K562 (cell line): ENCODE data around the gene TUBA1A. TPM values are rescaled to one million over a fixed set of nuclear protein-coding genes. Genes with fewer than 3 reads are reported as not detected.

Experiments used
- CHAMP1 ChIP-seq: fragments of 450-650 bp; IDR thresholded peaks from 2 replicates; pipeline ENCODE4 v1.6.1; 2016; ENCODE audit warnings: mild to moderate bottlenecking
- ETS2 ChIP-seq: IDR thresholded peaks from 2 replicates; pipeline ENCODE4 v1.6.1; 2016; ENCODE audit warnings: borderline replicate concordance, missing genetic modification characterization, mild to moderate bottlenecking, moderate library complexity, missing compliant biosample characterization; ENCODE audit not compliant: poor library complexity, severe bottlenecking
- FOXK2 ChIP-seq, 2 experiments: fragments of 450-650 bp; IDR thresholded peaks in 1 of 2; conservative IDR thresholded peaks in 1 of 2; 2 replicates each; pipeline ENCODE4 v1.6.1; 2016; ENCODE audit warnings: low read depth in 2 of 2, mild to moderate bottlenecking in 1 of 2
- MCM5 ChIP-seq: fragments of 450-650 bp; IDR thresholded peaks from 2 replicates; pipeline ENCODE4 v1.6.1; 2016; ENCODE audit warnings: low read depth
- TSHZ1 ChIP-seq: fragments of 250-450 bp; sonication (Bioruptor Pico); IDR thresholded peaks from 2 replicates; pipeline ENCODE4 v1.4.0; 2020; ENCODE audit warnings: mild to moderate bottlenecking, moderate library complexity
- ZNF184 ChIP-seq: sonication (generic); formaldehyde crosslinking; IDR thresholded peaks from 2 replicates; pipeline ENCODE4 v1.5.0; 2020; ENCODE audit warnings: missing genetic modification reagents
- ZNF384 ChIP-seq: IDR thresholded peaks from 2 replicates; pipeline ENCODE4 v1.6.1; 2012; ENCODE audit warnings: low read depth, low read length, improper control_type of control experiment
- ZNF717 ChIP-seq: fragments of 250-450 bp; sonication (Bioruptor Pico); IDR thresholded peaks from 2 replicates; pipeline ENCODE4 v1.5.0; 2021
- ZNF780A ChIP-seq: fragments of 250-450 bp; sonication (Bioruptor Pico); IDR thresholded peaks from 2 replicates; pipeline ENCODE4 v1.5.0; 2021; ENCODE audit warnings: mild to moderate bottlenecking
- ZNF79 ChIP-seq: fragments of 250-450 bp; sonication (Bioruptor Pico); IDR thresholded peaks from 2 replicates; pipeline ENCODE4 v1.4.0; 2020; ENCODE audit warnings: low read depth, mild to moderate bottlenecking, moderate library complexity
- polyA plus RNA-seq, 8 experiments: library from polyadenylated mRNA; depleted of rRNA in 4 of 8; stranded (reverse) in 5 of 8; unstranded in 3 of 8; fragments of >200 nt; fragmentation: Nextera tagmentation in 2 of 8; fragmentation: Illumina TruSeq in 1 of 8; extraction: Ambion mirVana in 2 of 8; extraction: Trizol in 1 of 8; gene quantifications; 2 replicates each; pipeline versions ENCODE4 v1.2.1 to v1.2.3, GENCODE V29; 2011 to 2014; ENCODE audit warnings: inconsistent platforms in 1 of 8, missing spikeins in 1 of 8
- total RNA-seq, 7 experiments: library from RNA; depleted of rRNA in 6 of 7; stranded (reverse); fragments of >200 nt in 6 of 7; fragmentation: Illumina TruSeq in 2 of 7; extraction: Trizol in 2 of 7; gene quantifications; 2 replicates each; pipeline versions ENCODE4 v1.2.1 to v1.2.3, GENCODE V29; 2011 to 2021; ENCODE audit warnings: low replicate concordance in 1 of 7
- TF ChIP-seq, protein P1 (sequence below), 2 experiments: fragments of 150-350 bp in 1 of 2; IDR thresholded peaks; 2 replicates each; pipeline ENCODE4 v1.6.1; 2012 to 2016; ENCODE audit warnings: low read depth in 2 of 2, low read length in 2 of 2, mild to moderate bottlenecking in 1 of 2, moderate library complexity in 1 of 2
- TF ChIP-seq, protein P2 (sequence below): fragments of 450-650 bp; formaldehyde crosslinking; IDR thresholded peaks from 2 replicates; pipeline ENCODE4 v1.4.0; 2020; ENCODE audit warnings: mild to moderate bottlenecking, moderate library complexity

Gene TUBA1A
- total and polyA plus RNA-seq, 9 of the 15 experiments (the other 6 are each of a cell fraction or from before 2014, with no cell fraction given): 7.4 to 45.1 (median 11.9) TPM

DNA sequence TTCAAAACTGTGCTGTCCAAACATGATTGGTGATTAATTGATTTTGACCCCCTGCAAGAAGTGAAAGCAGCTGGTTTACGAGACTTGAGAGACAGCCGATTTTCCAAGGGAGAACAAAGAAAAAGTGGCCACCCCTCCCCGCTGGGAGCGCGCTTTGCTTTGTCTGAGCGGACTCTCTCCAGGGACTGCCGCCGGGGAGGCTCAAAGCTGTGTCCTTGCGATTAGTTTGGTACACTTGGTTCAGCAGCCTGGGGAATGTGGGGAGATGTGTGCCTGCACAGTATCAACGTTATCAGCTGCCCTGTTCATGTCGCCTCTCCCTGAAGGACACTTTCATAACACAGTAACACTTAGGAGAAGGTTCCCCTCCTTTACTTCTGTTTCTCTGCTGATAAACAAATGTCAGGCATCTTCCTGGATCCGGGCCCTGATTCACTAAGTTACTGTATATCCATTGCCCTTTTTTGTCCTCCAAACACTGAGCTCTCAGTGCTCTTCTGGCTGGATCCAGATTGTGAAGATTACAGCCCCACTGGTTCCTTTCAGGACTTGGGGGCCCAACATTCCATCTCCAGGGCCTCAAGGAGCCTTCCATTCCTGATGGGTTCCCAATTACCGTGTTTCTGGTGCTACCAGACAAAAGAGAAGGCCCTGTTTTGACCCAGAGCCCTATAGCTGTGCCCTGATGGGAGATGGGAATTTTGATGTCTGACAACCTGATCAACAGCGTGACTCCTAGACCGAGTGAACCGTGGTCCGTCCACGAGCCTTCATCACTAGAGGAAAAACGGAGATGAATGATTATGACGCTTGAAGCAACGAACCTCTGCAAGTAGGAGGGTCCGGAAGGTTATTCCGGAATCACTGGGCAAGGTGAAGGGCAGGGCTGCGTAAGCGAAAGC is 44.3 kb upstream of the TUBA1A start (continued):
- TF ChIP-seq CHAMP1 (peak; percentile 91), ETS2 (tag) (no peak), TSHZ1 (CRISPR knock-in tag) (no peak), ZNF79 (CRISPR knock-in tag) (no peak), ZNF184 (no peak), FOXK2 (conservative IDR thresholded peaks at IDR 0.05 in 1 of 2, IDR thresholded peaks at IDR 0.05 in 1 of 2; ENCODE audit: low read depth in 2 of 2) (peak; percentile 60 to 68; a peak in 2 of 4 replicates), MCM5 (no peak), ZNF780A (CRISPR knock-in tag) (no peak), ZNF717 (CRISPR knock-in tag) (no peak), ZNF384 (no peak)
- TF ChIP-seq, protein P1, sequence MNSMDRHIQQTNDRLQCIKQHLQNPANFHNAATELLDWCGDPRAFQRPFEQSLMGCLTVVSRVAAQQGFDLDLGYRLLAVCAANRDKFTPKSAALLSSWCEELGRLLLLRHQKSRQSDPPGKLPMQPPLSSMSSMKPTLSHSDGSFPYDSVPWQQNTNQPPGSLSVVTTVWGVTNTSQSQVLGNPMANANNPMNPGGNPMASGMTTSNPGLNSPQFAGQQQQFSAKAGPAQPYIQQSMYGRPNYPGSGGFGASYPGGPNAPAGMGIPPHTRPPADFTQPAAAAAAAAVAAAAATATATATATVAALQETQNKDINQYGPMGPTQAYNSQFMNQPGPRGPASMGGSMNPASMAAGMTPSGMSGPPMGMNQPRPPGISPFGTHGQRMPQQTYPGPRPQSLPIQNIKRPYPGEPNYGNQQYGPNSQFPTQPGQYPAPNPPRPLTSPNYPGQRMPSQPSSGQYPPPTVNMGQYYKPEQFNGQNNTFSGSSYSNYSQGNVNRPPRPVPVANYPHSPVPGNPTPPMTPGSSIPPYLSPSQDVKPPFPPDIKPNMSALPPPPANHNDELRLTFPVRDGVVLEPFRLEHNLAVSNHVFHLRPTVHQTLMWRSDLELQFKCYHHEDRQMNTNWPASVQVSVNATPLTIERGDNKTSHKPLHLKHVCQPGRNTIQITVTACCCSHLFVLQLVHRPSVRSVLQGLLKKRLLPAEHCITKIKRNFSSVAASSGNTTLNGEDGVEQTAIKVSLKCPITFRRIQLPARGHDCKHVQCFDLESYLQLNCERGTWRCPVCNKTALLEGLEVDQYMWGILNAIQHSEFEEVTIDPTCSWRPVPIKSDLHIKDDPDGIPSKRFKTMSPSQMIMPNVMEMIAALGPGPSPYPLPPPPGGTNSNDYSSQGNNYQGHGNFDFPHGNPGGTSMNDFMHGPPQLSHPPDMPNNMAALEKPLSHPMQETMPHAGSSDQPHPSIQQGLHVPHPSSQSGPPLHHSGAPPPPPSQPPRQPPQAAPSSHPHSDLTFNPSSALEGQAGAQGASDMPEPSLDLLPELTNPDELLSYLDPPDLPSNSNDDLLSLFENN (IDR thresholded peaks at IDR 0.05; ENCODE audit: low read depth in 2 of 2, low read length in 2 of 2): peak in 1 of 2 experiments; percentile 90; a peak in 2 of 4 replicates
- TF ChIP-seq, protein P2, sequence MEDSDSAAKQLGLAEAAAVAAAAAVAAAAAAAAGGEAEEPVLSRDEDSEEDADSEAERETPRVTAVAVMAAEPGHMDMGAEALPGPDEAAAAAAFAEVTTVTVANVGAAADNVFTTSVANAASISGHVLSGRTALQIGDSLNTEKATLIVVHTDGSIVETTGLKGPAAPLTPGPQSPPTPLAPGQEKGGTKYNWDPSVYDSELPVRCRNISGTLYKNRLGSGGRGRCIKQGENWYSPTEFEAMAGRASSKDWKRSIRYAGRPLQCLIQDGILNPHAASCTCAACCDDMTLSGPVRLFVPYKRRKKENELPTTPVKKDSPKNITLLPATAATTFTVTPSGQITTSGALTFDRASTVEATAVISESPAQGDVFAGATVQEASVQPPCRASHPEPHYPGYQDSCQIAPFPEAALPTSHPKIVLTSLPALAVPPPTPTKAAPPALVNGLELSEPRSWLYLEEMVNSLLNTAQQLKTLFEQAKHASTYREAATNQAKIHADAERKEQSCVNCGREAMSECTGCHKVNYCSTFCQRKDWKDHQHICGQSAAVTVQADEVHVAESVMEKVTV (CRISPR knock-in tag): no peak
